Endothelial cell of umbilical vein (primary cell): Measurements from ENCODE around the gene CLSTN1. TPM values are rescaled to one million over a fixed set of nuclear protein-coding genes. Genes with fewer than 3 reads are reported as not detected.

ENCODE experiments used
- BruUV-seq: library from RNA; stranded (reverse); fragments of 400-500 nt; replicated peaks from 2 replicates; lab custom pipeline; 2021; lab: Mats Ljungman, UMichigan
- CTCF ChIA-PET: fragments of 300-600, 350-600 bp; sonication (Branson Sonifier 250); formaldehyde crosslinking; loops from one replicate; lab custom pipeline; 2021; ENCODE audit warnings: antibody characterized with exemption, inconsistent platforms; lab: Charles Lee
- POLR2A ChIA-PET: fragments of 300-600, 350-600 bp; sonication (Branson Sonifier 250); formaldehyde crosslinking; loops from one replicate; lab custom pipeline; 2021; ENCODE audit warnings: antibody characterized with exemption, inconsistent platforms; lab: Charles Lee
- DNase-seq: peaks from one replicate; pipeline ENCODE4 v3.0.0-alpha.2; 2011; ENCODE audit warnings: low read depth, low spot score
- FAIRE-seq: peaks from 2 replicates; lab custom pipeline; 2011; peaks lifted over from hg19 to GRCh38; lab: Jason Lieb, UNC
- H2AFZ ChIP-seq: 2 replicates; pipeline ENCODE4 v1.6.0; 2012; ENCODE audit warnings: low read depth, low read length, control low read depth, inconsistent platforms
- H3K27ac ChIP-seq: 2 replicates; pipeline ENCODE4 v1.5.1; 2011; ENCODE audit warnings: low read depth, mild to moderate bottlenecking, control low read depth, low read length, moderate library complexity; ENCODE audit not compliant: insufficient read depth
- H3K27me3 ChIP-seq, 2 experiments: 2 replicates each; pipeline versions ENCODE4 v1.6.0 to v1.6.1; 2011; ENCODE audit warnings: low read length in 2 of 2, mixed read lengths in 1 of 2; ENCODE audit not compliant: control insufficient read depth in 2 of 2, insufficient read depth in 2 of 2
- H3K36me3 ChIP-seq, 2 experiments: 2 replicates in 1 of 2; 3 replicates in 1 of 2; pipeline ENCODE4 v1.5.1; 2011; ENCODE audit warnings: low read length in 2 of 2, mild to moderate bottlenecking in 1 of 2, moderate library complexity in 1 of 2; ENCODE audit not compliant: control insufficient read depth in 2 of 2, insufficient read depth in 2 of 2; ENCODE audit errors: extremely low read depth in 1 of 2
- H3K4me1 ChIP-seq: 3 replicates; pipeline ENCODE4 v1.5.1; 2011; ENCODE audit warnings: mild to moderate bottlenecking, low read length; ENCODE audit not compliant: control insufficient read depth, insufficient read depth; ENCODE audit errors: extremely low read depth
- H3K4me2 ChIP-seq: 2 replicates; pipeline ENCODE4 v1.6.1; 2011; ENCODE audit warnings: low read length, control low read depth, mixed read lengths; ENCODE audit not compliant: insufficient read depth
- H3K4me3 ChIP-seq, 3 experiments: fragments of 200-600 bp in 1 of 3; sonication (generic), shearing (Covaris generic) in 1 of 3; replicated peaks in 1 of 3; 2 replicates each; pipeline ENCODE4 v1.5.1; 2011 to 2016; ENCODE audit warnings: control low read depth in 3 of 3, low read length in 3 of 3, mild to moderate bottlenecking in 2 of 3, inconsistent platforms in 1 of 3, low read depth in 1 of 3, moderate library complexity in 1 of 3; ENCODE audit not compliant: insufficient read depth in 1 of 3
- H3K79me2 ChIP-seq: 2 replicates; pipeline ENCODE4 v1.6.0; 2012; ENCODE audit warnings: low read length, inconsistent platforms; ENCODE audit not compliant: control insufficient read depth, insufficient read depth
- H3K9ac ChIP-seq: replicated peaks from 2 replicates; pipeline ENCODE3; 2011; ENCODE audit warnings: low read length, control low read depth; ENCODE audit not compliant: insufficient read depth; ENCODE audit errors: extremely low read depth
- H3K9me1 ChIP-seq: replicated peaks from 3 replicates; pipeline ENCODE4 v1.6.0; 2011; ENCODE audit warnings: mild to moderate bottlenecking, low read length; ENCODE audit not compliant: control insufficient read depth, insufficient read depth; ENCODE audit errors: extremely low read depth
- H3K9me3 ChIP-seq: replicated peaks from 2 replicates; pipeline ENCODE4 v1.5.1; 2012; ENCODE audit warnings: low read length, inconsistent platforms; ENCODE audit not compliant: control insufficient read depth, insufficient read depth
- H4K20me1 ChIP-seq: replicated peaks from 2 replicates; pipeline ENCODE3; 2011; ENCODE audit warnings: mild to moderate bottlenecking, low read length; ENCODE audit not compliant: control insufficient read depth, insufficient read depth; ENCODE audit errors: extremely low read depth
- CTCF ChIP-seq, 2 donors: IDR thresholded peaks; 1 replicate in 1 of 2; 2 replicates in 1 of 2; pipeline ENCODE4 v1.5.1; 2011; ENCODE audit warnings: low read length in 2 of 2, mild to moderate bottlenecking in 2 of 2, moderate library complexity in 2 of 2, control low read depth in 1 of 2, inconsistent platforms in 1 of 2, low read depth in 1 of 2; ENCODE audit not compliant: insufficient read depth in 1 of 2; ENCODE audit errors: extremely low read depth in 1 of 2
- EZH2 ChIP-seq: IDR thresholded peaks from 2 replicates; pipeline ENCODE4 v1.6.1; 2012; ENCODE audit warnings: borderline replicate concordance, low read depth, mild to moderate bottlenecking, moderate library complexity, low read length, inconsistent platforms; ENCODE audit not compliant: severe bottlenecking
- FOS ChIP-seq: IDR thresholded peaks from 2 replicates; pipeline ENCODE4 v1.6.1; 2011; ENCODE audit warnings: mild to moderate bottlenecking, low read length, moderate library complexity, borderline replicate concordance; ENCODE audit not compliant: insufficient read depth
- GATA2 ChIP-seq: IDR thresholded peaks from 2 replicates; pipeline ENCODE4 v1.7.0; 2011; ENCODE audit warnings: low read depth, mild to moderate bottlenecking, moderate library complexity, mixed read lengths, low read length; ENCODE audit not compliant: insufficient read length, insufficient read depth
- JUN ChIP-seq: IDR thresholded peaks from 2 replicates; pipeline ENCODE4 v1.6.1; 2011; ENCODE audit warnings: borderline replicate concordance, low read depth; ENCODE audit not compliant: insufficient read length, insufficient read depth
- MAX ChIP-seq: IDR thresholded peaks from 2 replicates; pipeline ENCODE4 v1.6.1; 2011; ENCODE audit not compliant: insufficient read depth, insufficient read length
- MYC ChIP-seq: IDR thresholded peaks from one replicate; pipeline ENCODE4 v1.6.1; 2011; ENCODE audit warnings: mild to moderate bottlenecking, low read depth, low read length
- POLR2A ChIP-seq: IDR thresholded peaks from 2 replicates; pipeline ENCODE4 v1.6.1; 2012; ENCODE audit warnings: low read depth, mild to moderate bottlenecking, control low read depth, low read length
- POLR2AphosphoS5 ChIP-seq: IDR thresholded peaks from 2 replicates; pipeline ENCODE4 v1.6.1; 2012; ENCODE audit warnings: low read depth, mild to moderate bottlenecking, control low read depth, low read length, moderate library complexity; ENCODE audit not compliant: insufficient read depth
- dilution Hi-C: fragments of 300-500 bp; cut with MboI; formaldehyde crosslinking; loops from one replicate; pipeline ENCODE4 v1.15.0; 2019; ENCODE audit warnings: low sequenced_read_pairs; ENCODE audit not compliant: extremely low pct_ligation_motif_present
- intact Hi-C: fragments of 100-400 bp; cut with micrococcal nuclease; formaldehyde crosslinking; loops from one replicate; pipeline ENCODE4 v1.10.0; 2022
- polyA plus RNA-seq, 4 experiments: library from polyadenylated mRNA; depleted of rRNA in 3 of 4; stranded (reverse) in 3 of 4; unstranded in 1 of 4; fragments of >200 nt; gene quantifications; 2 replicates each; pipeline versions ENCODE4 v1.2.1 to v1.2.3, GENCODE V29; 2011 to 2012; ENCODE audit warnings: missing spikeins in 1 of 4
- total RNA-seq: library from RNA; stranded (reverse); gene quantifications from 2 replicates; pipeline ENCODE4 v1.2.3, GENCODE V29; 2021

The CLSTN1 gene
- total and polyA plus RNA-seq, 2 donors (not counting 3 experiments of a cell fraction or from before 2014, with no cell fraction given) = 49.1 to 130 TPM

- Histone ChIP-seq H3K79me2 (peaks cover 1% of the 10 kb centered on the region), H3K9me3 (no peaks in the 10 kb centered on the region), H3K36me3 (no peaks in the 10 kb centered on the region), H3K4me1 (peaks cover 9% of the 10 kb centered on the region), H3K4me3 (no peak overlapping the region), H2AFZ (no peak overlapping the region), H3K9me1 (no peaks in the 10 kb centered on the region), H3K4me2 (no peak overlapping the region), H3K9ac (no peak overlapping the region), H4K20me1 (no peaks in the 10 kb centered on the region), H3K27ac (no peak overlapping the region), H3K27me3 (no peaks in the 10 kb centered on the region)
- TF ChIP-seq POLR2A (no peak), GATA2 (no peak), MAX (no peak), POLR2AphosphoS5 (no peak), CTCF (IDR thresholded peaks at IDR 0.05; ENCODE audit: extremely low read depth in 1 of 2, insufficient read depth in 1 of 2, low read depth in 1 of 2, low read length in 2 of 2) (no peak), EZH2 (no peak), FOS (no peak), MYC (no peak), JUN (no peak)
- dilution Hi-C loops (no loop called here), intact Hi-C loops (no loop called here)
- ChIA-PET CTCF (no interaction called here), POLR2A (no interaction called here)
- no TSS peak for BruUV-seq
- no peak for FAIRE-seq
- no peak for DNase-seq
Measured at GRCh38 chr1:9758559-9759121, 65.1 kb downstream of the CLSTN1 start.
